ENCODE measurements around the gene HTRA3.

The HTRA3 gene

GRCh38 chr4:8278421-8279287, 9.1 kb downstream of the HTRA3 start:
- no peak for DNase-seq

DNA sequence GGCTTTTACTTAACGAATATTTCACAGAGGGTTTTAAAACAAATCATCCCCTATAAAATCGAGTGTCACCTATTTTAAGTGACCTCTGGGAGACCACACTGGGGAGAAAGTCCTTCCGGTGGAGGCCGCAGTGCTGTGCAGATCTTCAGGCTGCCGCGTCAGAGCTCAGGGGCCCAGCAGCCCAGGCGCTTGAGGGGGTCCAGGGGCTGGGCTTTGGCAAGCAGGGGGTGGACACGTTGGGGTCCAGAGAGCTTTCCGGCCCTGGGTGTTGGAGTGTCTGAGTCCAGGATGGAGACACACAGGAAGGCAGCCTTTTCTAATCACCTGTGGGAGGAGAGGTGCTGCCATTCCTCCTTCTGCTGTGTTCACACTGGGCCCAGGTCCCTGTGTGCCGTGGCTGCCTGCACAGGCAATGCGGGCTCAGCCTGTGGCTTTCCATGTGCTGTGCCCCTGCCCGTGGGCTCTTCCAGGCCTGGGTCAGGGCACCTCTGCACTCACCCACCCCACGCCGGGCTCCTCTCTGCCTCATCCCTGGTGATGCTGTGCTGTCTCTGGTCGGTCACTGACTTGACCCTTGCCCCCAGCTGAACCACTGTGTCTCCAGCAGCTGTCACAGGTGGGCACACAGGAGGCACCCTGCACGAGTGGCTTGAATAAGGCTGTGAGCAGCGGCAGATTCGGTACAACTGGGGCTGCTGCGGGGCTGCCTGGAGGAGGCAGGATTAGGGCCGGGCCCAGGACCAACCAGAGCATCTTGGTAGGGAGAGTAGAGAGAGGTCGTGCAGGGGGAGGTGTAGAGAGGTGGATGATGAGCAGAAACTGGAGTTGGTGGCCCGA, 10.0 kb downstream of the HTRA3 start:
- DNase-seq: no peak

GRCh38 chr4:8280158-8280875, 10.8 kb downstream of the HTRA3 start:
- no peak for DNase-seq

DNA sequence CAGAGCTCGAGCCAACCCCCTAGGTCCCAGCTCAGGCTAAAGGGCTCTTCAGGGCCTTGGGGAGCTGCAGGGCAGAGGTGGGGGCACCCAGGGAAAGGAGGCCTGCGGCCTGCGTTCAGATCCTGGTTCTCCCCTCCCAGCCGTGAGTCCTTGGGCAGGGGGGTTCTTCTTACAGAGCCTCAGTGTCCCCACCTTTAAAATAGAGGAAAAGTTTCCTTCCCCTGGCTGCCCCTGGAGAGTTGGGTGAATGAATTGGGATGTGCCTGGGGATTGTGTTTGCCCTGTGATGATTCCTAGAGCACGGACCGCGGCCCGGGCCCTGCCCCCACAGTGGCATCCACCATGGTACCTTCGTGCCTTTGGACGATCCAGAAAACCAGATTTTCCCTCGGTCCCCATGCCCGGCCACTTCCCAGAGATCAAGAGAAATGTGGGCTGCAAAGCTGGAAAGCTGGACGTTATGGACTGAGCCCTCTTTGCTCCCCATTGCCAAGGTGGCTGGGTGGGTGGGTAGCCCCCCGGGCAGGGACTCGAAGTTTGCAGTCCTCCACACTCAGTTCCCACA, 11.4 kb downstream of the HTRA3 start:
- DNase-seq: no peak

GRCh38 chr4:8281519-8282133, 12.1 kb downstream of the HTRA3 start:
- peak in 1 of 56 donors; percentile 32 for DNase-seq

- no peak for DNase-seq
Observed at GRCh38 chr4:8282134-8282641, 12.6 kb downstream of the HTRA3 start.

DNA sequence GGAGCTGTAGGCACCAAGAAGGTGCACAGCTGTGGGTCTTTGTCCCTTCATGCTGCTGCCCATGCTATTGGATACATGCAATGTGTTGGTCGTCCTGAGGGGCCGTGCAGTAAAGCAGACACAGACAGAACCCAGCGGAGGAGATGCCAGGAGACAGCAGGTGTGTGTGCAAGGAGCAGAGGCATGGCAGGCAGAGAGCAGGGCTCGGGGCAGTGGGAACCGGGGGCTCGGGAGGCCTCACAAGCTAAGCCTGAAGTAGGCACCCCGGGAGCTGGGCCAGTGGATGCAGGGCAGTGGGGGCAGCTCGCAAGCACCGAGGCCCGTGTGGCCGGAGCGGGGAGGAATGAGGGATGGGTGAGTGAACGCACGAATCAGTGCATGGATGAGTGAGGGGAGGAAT, 13.2 kb downstream of the HTRA3 start:
- DNase-seq: no peak

DNA sequence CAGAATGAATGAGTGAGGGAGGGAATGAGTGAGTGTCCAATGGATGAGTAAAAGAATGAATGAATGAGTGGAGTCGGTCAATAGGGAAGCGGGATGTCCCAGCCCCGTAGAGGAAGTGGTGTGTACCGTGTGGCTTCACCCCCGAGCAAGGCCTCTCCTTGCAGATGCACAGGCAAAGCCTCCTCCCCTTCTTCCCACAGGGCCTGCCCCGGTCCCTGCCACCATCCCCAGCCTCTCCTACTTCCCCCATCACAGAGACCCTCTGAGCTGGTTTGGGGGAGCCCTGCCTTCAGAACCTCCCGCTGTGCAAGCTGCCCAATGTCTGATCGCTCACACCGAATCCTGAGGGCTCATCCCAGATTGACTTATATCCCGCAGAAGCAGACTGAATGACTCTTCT, 13.6 kb downstream of the HTRA3 start:
- DNase-seq: no peak

- DNase-seq: no peak
Observed at GRCh38 chr4:8283631-8284121, 14.1 kb downstream of the HTRA3 start.

DNA sequence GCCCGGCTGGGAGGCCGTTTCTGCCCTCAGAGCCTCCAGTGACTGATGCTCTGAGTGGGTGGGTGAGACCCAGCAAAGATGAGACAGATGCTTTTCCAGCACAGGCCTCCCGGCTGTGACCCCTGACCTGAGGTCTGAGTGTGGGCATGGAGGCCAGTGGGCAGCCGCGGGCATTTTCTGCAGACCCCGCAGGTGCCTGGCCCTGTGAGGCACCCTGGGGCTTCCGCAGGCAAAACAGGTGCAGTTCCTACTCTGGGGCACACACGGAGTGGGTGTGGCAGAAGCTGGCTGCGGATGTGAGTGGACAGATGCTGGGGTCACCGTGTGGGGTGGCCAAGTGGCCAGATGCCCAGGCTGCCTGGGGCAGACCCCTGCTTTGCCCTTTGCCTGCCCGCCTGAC, 14.8 kb downstream of the HTRA3 start:
- no peak for DNase-seq

DNA sequence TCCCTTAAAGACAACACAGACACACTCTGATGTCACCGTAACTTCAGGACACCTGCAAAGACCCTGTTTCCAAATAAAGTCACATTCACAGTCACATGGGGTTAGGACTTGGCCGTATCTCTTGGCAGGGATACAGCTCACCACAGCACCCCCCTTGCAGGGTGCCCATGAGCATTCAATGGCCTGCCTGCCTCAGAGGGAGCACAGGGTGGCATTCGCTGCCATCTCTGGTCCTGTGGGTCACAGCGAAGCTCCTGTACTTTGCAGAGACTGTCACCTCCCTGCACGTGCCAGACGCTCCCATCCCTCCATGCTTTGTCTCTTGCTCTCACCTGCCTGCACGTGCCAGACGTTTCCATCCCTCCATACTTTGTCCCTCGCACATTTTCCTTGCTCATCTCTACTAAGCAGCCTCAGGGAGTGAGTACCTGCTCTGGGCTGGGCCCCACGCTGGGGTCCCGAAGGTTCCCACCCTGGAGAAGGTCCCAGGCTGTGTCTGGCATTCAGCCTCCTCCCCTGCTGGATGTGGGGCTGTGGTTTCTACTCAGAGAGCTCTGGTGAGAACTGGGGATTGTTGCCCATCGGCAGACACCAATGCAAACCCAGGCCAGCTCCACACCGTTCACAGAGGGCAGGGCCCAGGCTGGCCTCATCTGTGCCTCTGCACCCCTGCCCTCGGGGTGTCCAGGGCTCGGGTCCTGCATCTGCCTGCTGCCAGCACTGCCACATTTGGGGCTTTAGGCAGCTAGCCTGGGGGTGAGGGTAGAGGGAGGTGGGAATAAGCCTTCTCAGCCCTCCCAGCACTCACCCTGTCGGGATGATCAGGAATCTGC, 15.8 kb downstream of the HTRA3 start:
- no peak for DNase-seq

- no peak for DNase-seq
Observed at GRCh38 chr4:8285976-8286718, 16.6 kb downstream of the HTRA3 start.

- DNase-seq: no peak
Observed at GRCh38 chr4:8286719-8287342, 17.3 kb downstream of the HTRA3 start.

- no peak for DNase-seq
Observed at GRCh38 chr4:8287343-8288280, 18.1 kb downstream of the HTRA3 start.

DNA sequence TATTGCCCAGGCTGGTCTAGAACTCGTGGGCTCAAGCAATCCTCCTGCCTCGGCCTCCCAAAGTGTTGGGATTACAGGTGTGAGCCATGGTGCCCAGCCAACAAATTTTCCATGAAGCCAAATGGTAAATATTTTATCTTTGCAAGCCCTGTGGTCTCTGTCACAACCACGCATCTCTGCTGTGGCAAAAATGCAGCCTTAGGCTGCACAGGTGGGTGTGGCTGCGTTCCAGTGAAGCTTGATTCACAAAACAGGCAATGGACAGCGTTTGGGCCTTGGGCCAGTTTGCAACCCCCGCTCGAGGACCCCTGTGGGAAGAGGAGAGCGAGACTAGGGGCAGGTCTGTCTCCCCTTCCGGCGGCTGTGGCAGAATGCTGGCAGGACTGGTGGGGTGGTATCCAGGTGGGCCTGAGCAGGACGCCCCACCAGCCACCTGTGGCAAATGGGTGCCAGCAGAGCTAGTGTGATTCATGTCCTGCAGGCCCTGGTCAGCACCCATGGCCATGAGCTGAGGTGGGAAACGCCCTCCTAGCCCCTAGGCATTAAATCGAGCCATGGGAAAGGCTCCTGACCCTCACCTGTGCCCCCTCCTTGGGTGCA, 19.7 kb downstream of the HTRA3 start:
- no peak for DNase-seq

- no peak for DNase-seq
Observed at GRCh38 chr4:8289956-8290700, 20.6 kb downstream of the HTRA3 start.

All from amygdala (tissue), 56 donors.